ENCODE measurements around the gene CXCL12. TPM values are rescaled to one million over a fixed set of nuclear protein-coding genes. Genes with fewer than 3 reads are reported as not detected.

CXCL12 gene
- total RNA-seq = not detected

DNA sequence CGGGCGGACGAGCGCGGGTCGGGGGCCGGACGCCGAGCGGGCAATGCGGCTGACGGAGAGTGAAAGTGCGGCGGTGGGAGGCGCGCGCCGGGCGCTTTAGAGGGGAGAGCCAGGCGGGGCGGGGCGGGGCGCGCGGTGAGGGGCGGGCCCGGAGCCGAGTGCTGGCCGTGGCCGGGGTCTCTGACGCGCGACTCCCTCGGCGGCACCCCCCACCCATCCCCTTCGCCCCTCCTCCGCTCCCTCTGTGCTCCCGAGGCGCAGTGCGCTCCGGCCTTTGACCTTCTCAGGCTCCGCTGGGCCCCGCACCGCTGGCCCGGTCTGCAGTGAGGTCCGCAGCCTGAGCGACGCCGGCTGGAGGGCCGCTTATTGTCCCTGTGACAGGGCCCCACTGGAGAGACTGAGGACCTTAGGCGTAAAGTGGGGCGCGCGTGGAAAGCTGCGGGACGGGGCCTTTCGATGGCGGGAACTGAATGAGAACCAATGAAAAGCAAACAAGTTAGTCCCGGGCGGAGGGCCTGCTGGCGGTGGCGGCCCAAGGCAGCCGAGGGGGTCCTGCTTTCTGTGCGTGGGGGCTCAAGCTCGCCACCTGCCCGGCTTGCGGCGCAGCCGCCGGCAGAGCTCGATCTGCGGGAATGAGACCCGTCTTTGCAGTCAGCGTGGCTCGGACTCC is at the start of gene CXCL12:
TSS of gene CXCL12 (minus strand) at position 72 of the 670 bp plus-strand sequence. CDS start 92 bp downstream, outside the sequence.
- ATAC-seq (peak; percentile 26), DNase-seq (peak; percentile 27)
- H3K27ac Mint-ChIP-seq = no peak within 1 kb of the TSS
- no peak within 1 kb of the TSS for H3K4me3 Mint-ChIP-seq
- H3K4me1 Mint-ChIP-seq = peaks cover 3% of the 10 kb centered on the region
- no peaks in the 10 kb centered on the region for H3K36me3 Mint-ChIP-seq (ENCODE audit: low read depth)
- intact Hi-C loops (cut with DNase I, micrococcal nuclease) = loop anchor here (5.0 kb wide), 2 partner anchors 477 to 693 kb away; no protein-coding TSS in a partner anchor
- POLR2A ChIA-PET = no interaction called here
- no peaks in the 10 kb centered on the region for H3K9me3 Mint-ChIP-seq (ENCODE audit: low read depth)
- CTCF ChIA-PET = interaction anchor here (0.8 to 2.4 kb wide), 4 partner anchors 473 to 715 kb away, joined by 3 to 14 read pairs (median 4); no protein-coding TSS in a partner anchor
- H3K27me3 Mint-ChIP-seq = peaks cover 32% of the 10 kb centered on the region

DNA sequence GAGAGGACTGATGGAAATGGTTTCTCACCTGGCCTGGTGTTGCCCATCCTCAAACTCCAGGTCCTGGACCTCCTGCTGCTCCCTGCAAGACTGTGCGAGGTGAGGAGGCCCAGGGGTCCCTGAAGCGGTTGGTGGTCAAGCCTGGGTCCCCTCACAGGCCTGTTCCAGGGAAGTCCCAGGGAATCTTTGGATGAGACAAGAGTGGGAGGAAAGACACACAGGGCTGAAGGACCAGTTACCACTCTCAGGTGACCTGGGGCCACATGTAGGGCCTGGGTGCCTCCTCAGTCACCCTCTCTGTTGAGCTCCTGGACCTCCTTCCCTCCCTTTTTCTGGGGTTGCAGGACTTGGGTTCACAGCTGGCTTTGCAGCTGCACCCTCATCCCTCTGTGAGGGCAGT is 42.6 kb upstream of the CXCL12 start:
- H3K27ac Mint-ChIP-seq = no peak overlapping the region
- POLR2A ChIA-PET = no interaction called here
- intact Hi-C loops (cut with DNase I, micrococcal nuclease) = no loop called here
- no peaks in the 10 kb centered on the region for H3K36me3 Mint-ChIP-seq (ENCODE audit: low read depth)
- no peak for DNase-seq
- H3K27me3 Mint-ChIP-seq = peaks cover 4% of the 10 kb centered on the region
- peaks cover 5% of the 10 kb centered on the region for H3K9me3 Mint-ChIP-seq (ENCODE audit: low read depth)
- no peaks in the 10 kb centered on the region for H3K4me1 Mint-ChIP-seq
- H3K4me3 Mint-ChIP-seq = no peak overlapping the region
- CTCF ChIA-PET = interaction anchor here (0.7 kb wide), 1 partner anchor 233 kb away, joined by 5 read pairs; no protein-coding TSS in a partner anchor
- ATAC-seq = no peak

DNA sequence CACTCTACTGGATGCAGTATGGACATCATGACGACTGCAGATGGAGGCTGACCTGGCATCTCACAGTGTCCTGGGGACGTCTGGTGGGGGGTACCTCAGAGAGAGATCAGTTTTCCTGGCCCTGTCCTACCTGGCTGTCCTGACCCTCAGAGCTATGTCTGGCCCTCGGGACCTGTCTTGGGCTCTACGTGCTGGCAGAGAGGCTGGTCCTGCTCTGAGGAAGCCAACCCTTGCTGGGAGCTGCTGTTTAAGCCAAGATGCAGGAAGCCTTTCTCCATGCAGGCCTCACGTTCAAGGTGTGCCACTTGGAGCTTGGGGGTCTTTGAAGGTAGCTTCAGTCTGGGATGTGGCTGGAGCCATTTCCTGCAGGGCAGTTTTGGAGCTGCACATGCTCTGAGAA is 42.1 kb upstream of the CXCL12 start:
- H3K27me3 Mint-ChIP-seq = peaks cover 4% of the 10 kb centered on the region
- no peaks in the 10 kb centered on the region for H3K36me3 Mint-ChIP-seq (ENCODE audit: low read depth)
- POLR2A ChIA-PET = no interaction called here
- no peak overlapping the region for H3K4me3 Mint-ChIP-seq
- ATAC-seq = no peak
- H3K27ac Mint-ChIP-seq = no peak overlapping the region
- no peaks in the 10 kb centered on the region for H3K4me1 Mint-ChIP-seq
- intact Hi-C loops (cut with DNase I, micrococcal nuclease) = no loop called here
- H3K9me3 Mint-ChIP-seq (ENCODE audit: low read depth) = peaks cover 5% of the 10 kb centered on the region
- no peak for DNase-seq
- CTCF ChIA-PET = interaction anchor here (0.7 kb wide), 1 partner anchor 233 kb away, joined by 5 read pairs; no protein-coding TSS in a partner anchor

DNA sequence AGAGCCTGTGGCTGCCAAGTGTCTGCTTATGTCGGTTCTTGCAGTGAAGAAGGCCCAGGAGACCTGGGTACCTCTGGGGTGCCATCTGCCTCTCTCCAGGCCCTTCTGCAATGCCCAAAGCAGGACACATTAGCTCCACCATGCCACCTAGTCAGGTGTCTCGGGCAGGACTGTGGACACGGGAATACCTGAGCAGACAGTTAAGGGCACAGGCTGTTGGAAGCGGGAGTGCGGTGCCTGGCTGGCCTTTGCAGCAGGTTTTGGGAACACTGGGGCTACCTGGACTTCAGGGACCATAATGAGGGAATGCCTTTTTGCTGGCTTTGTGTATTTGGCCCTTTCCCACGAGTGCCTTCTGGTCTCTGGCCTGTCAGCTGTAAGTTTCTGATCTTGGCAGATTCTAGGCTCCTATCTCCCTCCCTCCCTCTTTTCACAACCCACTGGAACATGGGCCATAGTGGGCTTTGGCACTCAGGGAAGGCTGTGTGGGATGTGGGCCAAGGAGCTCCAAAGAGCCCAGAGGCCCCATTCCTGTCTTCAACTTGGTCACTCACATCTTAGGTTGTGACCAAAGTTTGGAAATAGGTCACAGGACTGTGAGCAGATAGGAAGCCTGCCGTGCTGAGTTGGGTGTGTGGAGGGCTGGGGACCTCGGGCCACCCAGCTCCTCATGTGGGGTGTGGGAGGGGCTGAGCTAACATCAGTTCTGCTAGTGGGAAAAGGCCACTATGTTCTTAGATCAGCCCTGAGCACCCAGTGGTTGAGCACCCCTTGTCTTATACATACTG is 41.5 kb upstream of the CXCL12 start:
- Mint-ChIP-seq H3K4me1 (no peaks in the 10 kb centered on the region), H3K27ac (no peak overlapping the region), H3K36me3 (ENCODE audit: low read depth) (no peaks in the 10 kb centered on the region), H3K27me3 (peaks cover 4% of the 10 kb centered on the region), H3K4me3 (no peak overlapping the region), H3K9me3 (ENCODE audit: low read depth) (peaks cover 5% of the 10 kb centered on the region)
- intact Hi-C loops (cut with DNase I, micrococcal nuclease) = no loop called here
- ChIA-PET CTCF (no interaction called here), POLR2A (interaction anchor here (0.6 kb wide), 1 partner anchor 27 kb away, joined by 3 read pairs; no protein-coding TSS in a partner anchor)
- ATAC-seq (no peak), DNase-seq (no peak)

DNA sequence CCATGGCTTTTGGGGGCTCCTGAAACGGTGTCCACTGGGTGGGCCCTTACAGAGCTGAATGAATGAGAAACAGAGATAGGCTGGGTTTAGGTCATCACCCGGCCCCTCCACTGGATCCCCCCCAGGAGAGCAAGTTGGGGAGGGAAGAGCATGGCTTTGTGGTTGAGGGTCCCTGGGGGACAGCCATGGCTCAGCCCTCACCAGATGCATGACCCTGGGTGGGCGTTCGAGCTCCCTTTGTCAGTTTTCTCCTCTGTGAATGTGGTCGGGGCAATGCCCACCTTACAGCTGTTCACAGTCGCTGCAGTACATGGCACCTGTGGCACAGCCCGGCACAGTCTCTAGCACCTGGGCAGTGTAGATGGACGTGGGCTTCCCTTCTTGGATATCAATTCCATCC is 40.6 kb upstream of the CXCL12 start:
- intact Hi-C loops (cut with DNase I, micrococcal nuclease) = no loop called here
- POLR2A ChIA-PET = no interaction called here
- CTCF ChIA-PET = no interaction called here
- DNase-seq (no peak), ATAC-seq (no peak)
- Mint-ChIP-seq H3K27me3 (no peaks in the 10 kb centered on the region), H3K4me1 (no peaks in the 10 kb centered on the region), H3K36me3 (ENCODE audit: low read depth) (no peaks in the 10 kb centered on the region), H3K4me3 (no peak overlapping the region), H3K9me3 (ENCODE audit: low read depth) (no peaks in the 10 kb centered on the region), H3K27ac (no peak overlapping the region)

DNA sequence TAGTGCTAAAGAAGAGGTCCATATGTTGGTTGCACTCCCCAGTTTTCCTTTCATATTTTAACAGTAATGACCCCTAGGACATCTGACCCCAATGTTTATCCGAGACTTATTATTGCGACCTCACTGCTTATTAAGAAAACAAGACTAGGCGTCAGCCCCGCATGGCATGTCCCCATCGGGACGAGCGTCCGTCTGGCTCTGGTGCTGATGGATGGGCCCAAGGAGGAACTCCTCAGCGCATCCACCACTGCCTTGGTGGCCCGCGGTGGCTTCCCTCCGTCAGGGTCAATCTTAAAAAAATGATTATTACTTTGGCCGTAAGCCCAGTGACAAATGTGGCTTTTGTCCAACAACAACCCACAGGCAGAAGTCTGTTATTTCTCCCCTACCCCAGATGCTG is 40.1 kb upstream of the CXCL12 start:
- intact Hi-C loops (cut with DNase I, micrococcal nuclease) = no loop called here
- Mint-ChIP-seq H3K27me3 (no peaks in the 10 kb centered on the region), H3K36me3 (ENCODE audit: low read depth) (no peaks in the 10 kb centered on the region), H3K4me1 (no peaks in the 10 kb centered on the region), H3K4me3 (no peak overlapping the region), H3K9me3 (ENCODE audit: low read depth) (no peaks in the 10 kb centered on the region), H3K27ac (no peak overlapping the region)
- DNase-seq (no peak), ATAC-seq (no peak)
- POLR2A ChIA-PET = no interaction called here
- CTCF ChIA-PET = no interaction called here

DNA sequence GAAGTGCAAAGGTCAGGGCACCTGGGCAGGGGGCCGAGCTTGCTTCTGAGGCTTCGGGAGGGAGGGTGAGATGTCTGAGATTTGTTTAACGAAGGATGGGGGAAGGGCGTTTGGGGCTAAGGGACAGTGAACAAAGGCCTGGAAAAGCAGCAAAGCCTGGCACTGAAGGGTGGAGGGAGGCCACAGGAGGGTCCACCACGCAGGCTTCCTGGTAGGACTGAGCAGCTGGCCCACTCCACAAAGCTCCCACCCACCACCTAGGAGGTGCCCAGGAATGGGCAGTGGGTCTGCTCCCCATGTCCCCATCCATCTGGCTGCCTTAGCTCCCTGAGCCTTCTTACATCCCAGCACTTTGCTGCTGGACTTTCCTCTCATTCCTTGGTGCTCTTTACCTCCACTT is 39.4 kb upstream of the CXCL12 start:
- DNase-seq (no peak), ATAC-seq (no peak)
- CTCF ChIA-PET = interaction anchor here (0.8 kb wide), 1 partner anchor 9 kb away, joined by 3 read pairs; no protein-coding TSS in a partner anchor
- Mint-ChIP-seq H3K4me3 (no peak overlapping the region), H3K27me3 (no peaks in the 10 kb centered on the region), H3K36me3 (ENCODE audit: low read depth) (no peaks in the 10 kb centered on the region), H3K9me3 (ENCODE audit: low read depth) (no peaks in the 10 kb centered on the region), H3K4me1 (no peaks in the 10 kb centered on the region), H3K27ac (no peak overlapping the region)
- intact Hi-C loops (cut with DNase I, micrococcal nuclease) = no loop called here
- POLR2A ChIA-PET = interaction anchor here (0.7 kb wide), 1 partner anchor 131 kb away, joined by 3 read pairs; no protein-coding TSS in a partner anchor

DNA sequence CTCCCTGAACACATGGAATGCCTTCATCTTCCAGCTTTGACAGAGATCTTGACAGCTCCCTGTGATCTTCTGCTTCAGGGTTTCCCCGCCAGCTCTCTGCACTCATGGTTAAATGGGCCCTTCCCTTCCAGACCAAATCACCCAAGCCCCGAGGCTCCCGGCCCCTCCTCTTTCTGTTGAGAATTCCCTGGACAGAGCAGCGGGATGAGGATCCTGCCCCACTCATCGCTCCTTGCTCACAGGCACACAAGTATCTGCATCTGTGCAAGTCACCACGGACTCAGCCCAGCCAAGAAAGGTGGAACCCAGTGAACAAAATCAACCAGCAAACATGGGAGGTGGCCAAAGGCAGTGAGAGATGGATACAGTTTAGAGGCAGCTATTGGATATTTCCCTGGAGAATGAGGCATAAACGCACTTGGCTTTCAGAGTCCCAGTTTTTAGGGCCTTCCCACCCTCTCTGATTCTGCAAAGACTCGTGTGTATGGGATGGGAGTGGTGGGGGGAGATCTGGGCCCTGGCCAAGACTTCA is 37.7 kb upstream of the CXCL12 start:
- ChIA-PET CTCF (no interaction called here), POLR2A (no interaction called here)
- H3K27me3 Mint-ChIP-seq = peaks cover 2% of the 10 kb centered on the region
- no peak overlapping the region for H3K27ac Mint-ChIP-seq
- H3K4me1 Mint-ChIP-seq = no peaks in the 10 kb centered on the region
- no peaks in the 10 kb centered on the region for H3K9me3 Mint-ChIP-seq (ENCODE audit: low read depth)
- DNase-seq (no peak), ATAC-seq (no peak)
- intact Hi-C loops (cut with DNase I, micrococcal nuclease) = no loop called here
- no peak overlapping the region for H3K4me3 Mint-ChIP-seq
- H3K36me3 Mint-ChIP-seq (ENCODE audit: low read depth) = no peaks in the 10 kb centered on the region

DNA sequence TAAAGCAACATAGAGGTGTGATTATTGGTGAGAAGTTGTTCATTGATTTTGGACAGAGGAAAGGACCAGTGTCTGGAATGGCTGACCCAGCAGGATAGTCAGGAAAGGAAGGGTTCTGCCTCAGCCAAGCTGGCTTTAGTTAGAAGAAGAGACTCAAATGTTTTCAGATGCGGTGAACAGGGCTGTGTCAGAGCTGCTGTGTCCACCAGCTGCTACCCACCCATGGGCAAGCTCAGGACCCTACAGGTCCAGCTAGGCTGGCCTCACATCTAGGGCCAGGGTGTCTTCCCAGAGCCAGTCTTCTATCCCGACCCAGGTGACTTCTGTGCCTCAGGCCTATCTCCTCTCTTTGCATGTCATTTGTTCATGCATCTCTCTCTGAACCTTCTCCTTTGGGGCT is 37.3 kb upstream of the CXCL12 start:
- no peak overlapping the region for H3K27ac Mint-ChIP-seq
- peaks cover 7% of the 10 kb centered on the region for H3K27me3 Mint-ChIP-seq
- intact Hi-C loops (cut with DNase I, micrococcal nuclease) = no loop called here
- ATAC-seq (no peak), DNase-seq (no peak)
- POLR2A ChIA-PET = no interaction called here
- H3K36me3 Mint-ChIP-seq (ENCODE audit: low read depth) = no peaks in the 10 kb centered on the region
- H3K9me3 Mint-ChIP-seq (ENCODE audit: low read depth) = no peaks in the 10 kb centered on the region
- H3K4me3 Mint-ChIP-seq = no peak overlapping the region
- H3K4me1 Mint-ChIP-seq = no peaks in the 10 kb centered on the region
- CTCF ChIA-PET = no interaction called here

DNA sequence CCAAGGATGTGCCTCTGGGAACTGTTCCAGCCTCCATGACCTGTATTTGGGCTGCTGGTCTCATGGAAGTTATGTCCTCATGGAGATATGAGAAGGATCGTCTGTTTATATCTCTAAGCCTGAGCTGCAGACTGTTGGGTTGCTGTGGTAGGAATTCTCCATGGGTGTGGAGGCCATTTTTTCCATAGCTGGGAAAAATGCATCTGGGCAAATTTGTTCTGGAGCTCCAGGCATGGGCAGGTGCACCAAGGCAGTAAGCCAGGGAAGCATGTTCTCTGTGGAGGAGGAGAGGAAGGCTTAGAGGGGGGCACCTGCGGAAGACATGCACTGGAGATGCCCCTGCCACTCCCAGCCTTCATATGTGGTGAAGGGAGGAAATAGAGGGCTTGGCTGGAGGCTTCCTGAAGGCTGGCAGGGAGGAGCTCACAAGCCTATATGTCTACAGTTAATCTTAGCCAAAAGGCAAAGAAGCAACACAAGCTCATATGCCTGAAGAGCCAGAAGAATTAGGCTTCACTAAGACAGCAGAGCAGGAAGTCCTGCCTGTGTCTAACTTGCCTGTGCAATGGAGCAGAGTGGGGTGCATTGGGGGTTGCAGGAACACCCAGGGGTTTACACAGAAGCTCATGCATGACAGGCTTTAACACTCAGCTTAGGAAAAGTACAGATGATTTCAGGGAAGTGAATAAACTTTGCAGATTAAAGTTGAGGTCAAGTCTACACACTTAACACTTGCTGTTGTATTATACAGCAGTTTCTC is 35.1 kb upstream of the CXCL12 start:
- Mint-ChIP-seq H3K36me3 (ENCODE audit: low read depth) (no peaks in the 10 kb centered on the region), H3K4me3 (no peak overlapping the region), H3K4me1 (no peaks in the 10 kb centered on the region), H3K27ac (no peak overlapping the region), H3K27me3 (peaks cover 12% of the 10 kb centered on the region), H3K9me3 (ENCODE audit: low read depth) (no peaks in the 10 kb centered on the region)
- DNase-seq (no peak), ATAC-seq (no peak)
- CTCF ChIA-PET = no interaction called here
- POLR2A ChIA-PET = no interaction called here
- intact Hi-C loops (cut with DNase I, micrococcal nuclease) = no loop called here

DNA sequence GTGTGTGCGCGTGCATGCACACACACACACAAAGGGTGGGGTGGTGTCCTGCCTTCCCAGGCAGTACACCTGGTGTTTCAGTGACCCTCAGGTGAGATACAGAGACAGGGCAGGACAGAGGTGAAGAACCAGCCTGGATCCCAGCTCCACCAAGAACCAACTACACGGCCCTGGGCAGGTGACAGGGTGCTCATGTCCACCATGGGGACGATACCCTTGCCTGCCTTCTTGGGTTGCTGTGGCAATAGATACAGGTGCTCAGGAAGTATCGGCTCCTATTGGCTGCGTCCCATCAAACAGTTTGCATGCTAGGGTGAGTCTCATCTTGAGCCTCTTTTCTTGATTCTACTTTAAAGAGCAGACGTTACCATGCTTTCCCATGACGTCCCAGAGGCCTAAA is 33.7 kb upstream of the CXCL12 start:
- no peak for ATAC-seq
- Mint-ChIP-seq H3K36me3 (ENCODE audit: low read depth) (no peaks in the 10 kb centered on the region), H3K4me3 (no peak overlapping the region), H3K4me1 (no peaks in the 10 kb centered on the region), H3K27ac (no peak overlapping the region), H3K9me3 (ENCODE audit: low read depth) (no peaks in the 10 kb centered on the region), H3K27me3 (peaks cover 14% of the 10 kb centered on the region)
- DNase-seq = no peak
- ChIA-PET POLR2A (no interaction called here), CTCF (no interaction called here)
- intact Hi-C loops (cut with DNase I, micrococcal nuclease) = no loop called here

Measured in activated CD4-positive, alpha-beta T cell treated with anti-CD3 and anti-CD28 coated beads for 36 hours (primary cell).